NCI-H2029 treated with DMSO at 0.1 percent for 48 hours (cell line): ENCODE results near the gene TMEM235.

Experiments used
- DNase-seq: peaks from one replicate; lab custom pipeline; 2025; lab: John Stamatoyannopoulos, UW

TMEM235 gene

GRCh38 chr17:78272181-78272913, 40.9 kb downstream of the TMEM235 start:
- no peak for DNase-seq

GRCh38 chr17:78272914-78273258, 41.5 kb downstream of the TMEM235 start:
- no peak for DNase-seq

- DNase-seq = no peak
Measured at GRCh38 chr17:78273813-78274212, 42.4 kb downstream of the TMEM235 start.

GRCh38 chr17:78275355-78275754, 43.9 kb downstream of the TMEM235 start:
- DNase-seq = no peak

GRCh38 chr17:78276098-78276887, 44.9 kb downstream of the TMEM235 start:
- DNase-seq = no peak

- peak; percentile 10 for DNase-seq
Measured at GRCh38 chr17:78278139-78278741, 46.8 kb downstream of the TMEM235 start.

- no peak for DNase-seq
Measured at GRCh38 chr17:78279360-78279990, 48.0 kb downstream of the TMEM235 start.

GRCh38 chr17:78281249-78281845, 49.9 kb downstream of the TMEM235 start:
- no peak for DNase-seq

- no peak for DNase-seq
Measured at GRCh38 chr17:78284146-78284545, 52.7 kb downstream of the TMEM235 start.

GRCh38 chr17:78289004-78289403, 57.6 kb downstream of the TMEM235 start:
- no peak for DNase-seq

- DNase-seq = peak; percentile 45
Measured at GRCh38 chr17:78289802-78290363, 58.5 kb downstream of the TMEM235 start.
